NOMO-1 treated with dmso at 0.1 percent for 144 hours (cell line): ENCODE measurements around the gene ROPN1L.
"Not testable (repeated sequence)": the region's sequence is repeated elsewhere in the genome, so short reads cannot be mapped to it uniquely, and the experiment has no call there.

ENCODE experiments used
- DNase-seq: peaks from one replicate; lab custom pipeline; 2025; ENCODE audit not compliant: unreplicated experiment; lab: John Stamatoyannopoulos, UW

ROPN1L gene

GRCh38 chr5:10441083-10441991 is at the start of gene ROPN1L:
ROPN1L (plus strand) TSS chr5:10441879; CDS start chr5:10442168, 289 bp downstream.
- DNase-seq, result peak; percentile 94

- not testable (repeated sequence) for DNase-seq
These were observed 48.9 kb upstream of the ROPN1L start for GRCh38 chr5:10392567-10393328.

DNA sequence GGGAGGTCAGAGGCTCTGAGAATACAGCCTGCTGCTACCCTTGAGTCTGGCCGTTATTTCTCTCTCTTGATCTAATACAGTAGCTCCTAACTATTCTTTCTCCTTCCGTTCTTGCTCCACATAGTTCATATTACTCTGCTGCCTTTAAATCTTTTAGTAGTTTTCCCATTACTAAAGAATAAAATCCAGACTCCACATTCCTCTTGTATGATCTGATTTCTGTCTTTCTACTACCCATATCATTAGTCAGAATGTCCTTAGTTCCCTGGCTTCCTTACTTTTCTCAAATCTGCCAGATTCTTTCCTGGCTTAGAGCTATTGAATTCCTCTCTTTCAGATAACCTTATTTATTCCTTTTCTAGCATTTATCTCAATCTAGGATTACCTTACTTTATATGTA is 48.2 kb upstream of the ROPN1L start:
- no peak for DNase-seq

GRCh38 chr5:10396552-10396951 is 45.1 kb upstream of the ROPN1L start:
- DNase-seq, result no peak

- no peak for DNase-seq
These were observed 41.8 kb upstream of the ROPN1L start for GRCh38 chr5:10399839-10400238.

DNA sequence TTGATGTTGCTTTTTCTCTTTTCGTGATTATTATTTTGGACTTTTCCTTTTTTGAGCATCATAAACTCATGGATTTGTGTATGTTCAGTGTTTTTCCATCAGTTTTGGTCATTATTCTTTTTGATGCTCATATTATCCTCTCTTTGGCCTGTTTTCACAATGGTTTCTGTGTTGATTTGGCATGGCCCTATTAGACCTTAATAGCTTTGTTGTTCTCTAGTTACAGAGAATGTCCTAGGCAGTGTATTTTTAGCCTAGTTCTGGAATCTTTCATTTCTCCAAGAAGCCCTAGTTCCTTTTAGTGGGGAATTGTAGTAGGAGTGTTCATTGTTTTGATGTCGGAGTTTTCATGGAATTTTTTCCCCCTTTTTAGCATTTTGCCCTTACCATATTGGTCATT is 41.3 kb upstream of the ROPN1L start:
- no peak for DNase-seq

DNA sequence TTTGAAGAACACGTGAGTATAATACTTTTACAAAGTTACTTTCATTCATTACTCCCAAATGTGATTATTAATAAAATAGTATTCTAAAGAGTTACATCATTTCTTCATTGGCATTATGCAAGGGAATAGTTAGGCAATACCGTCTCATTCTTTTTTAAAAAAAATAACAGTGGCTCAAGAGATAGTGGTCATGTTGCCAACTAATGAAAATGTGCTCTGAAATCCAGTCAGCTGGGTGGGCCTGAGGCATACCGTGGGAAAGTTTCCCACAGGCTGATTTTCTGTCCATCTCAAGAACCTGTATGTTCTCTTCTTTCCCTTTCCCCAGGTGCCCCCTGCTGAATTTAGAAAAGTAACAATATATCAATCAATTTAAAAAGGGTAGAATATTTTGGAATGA is 40.8 kb upstream of the ROPN1L start:
- no peak for DNase-seq

GRCh38 chr5:10401498-10401897 is 40.2 kb upstream of the ROPN1L start:
- DNase-seq, result no peak

- no peak for DNase-seq
These were observed 37.9 kb upstream of the ROPN1L start for GRCh38 chr5:10403829-10404228.

GRCh38 chr5:10406651-10407050 is 35.0 kb upstream of the ROPN1L start:
- DNase-seq, result peak; percentile 89

- peak; percentile 21 for DNase-seq
These were observed 32.2 kb upstream of the ROPN1L start for GRCh38 chr5:10409504-10409903.

- DNase-seq, result no peak
These were observed 31.0 kb upstream of the ROPN1L start for GRCh38 chr5:10410662-10411061.

DNA sequence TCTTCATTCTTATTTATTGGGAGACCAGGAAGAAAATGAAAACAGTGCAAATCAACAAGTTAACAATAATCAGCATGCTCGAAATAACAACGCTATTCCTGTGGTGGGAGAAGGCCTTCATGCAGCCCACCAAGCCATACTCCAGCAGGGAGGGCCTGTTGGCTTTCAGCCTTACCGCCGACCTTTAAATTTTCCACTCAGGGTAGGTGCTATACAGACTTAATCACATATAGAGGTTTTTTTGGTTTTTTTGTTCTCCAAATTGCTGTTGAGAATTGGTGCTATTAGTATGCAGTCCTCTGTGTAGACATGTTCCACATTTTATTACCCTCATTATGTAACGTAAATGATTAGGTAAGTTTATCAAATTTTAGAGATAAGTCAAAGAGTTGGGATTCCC is 30.3 kb upstream of the ROPN1L start:
- no peak for DNase-seq

GRCh38 chr5:10416868-10417267 is 24.8 kb upstream of the ROPN1L start:
- DNase-seq, result no peak

DNA sequence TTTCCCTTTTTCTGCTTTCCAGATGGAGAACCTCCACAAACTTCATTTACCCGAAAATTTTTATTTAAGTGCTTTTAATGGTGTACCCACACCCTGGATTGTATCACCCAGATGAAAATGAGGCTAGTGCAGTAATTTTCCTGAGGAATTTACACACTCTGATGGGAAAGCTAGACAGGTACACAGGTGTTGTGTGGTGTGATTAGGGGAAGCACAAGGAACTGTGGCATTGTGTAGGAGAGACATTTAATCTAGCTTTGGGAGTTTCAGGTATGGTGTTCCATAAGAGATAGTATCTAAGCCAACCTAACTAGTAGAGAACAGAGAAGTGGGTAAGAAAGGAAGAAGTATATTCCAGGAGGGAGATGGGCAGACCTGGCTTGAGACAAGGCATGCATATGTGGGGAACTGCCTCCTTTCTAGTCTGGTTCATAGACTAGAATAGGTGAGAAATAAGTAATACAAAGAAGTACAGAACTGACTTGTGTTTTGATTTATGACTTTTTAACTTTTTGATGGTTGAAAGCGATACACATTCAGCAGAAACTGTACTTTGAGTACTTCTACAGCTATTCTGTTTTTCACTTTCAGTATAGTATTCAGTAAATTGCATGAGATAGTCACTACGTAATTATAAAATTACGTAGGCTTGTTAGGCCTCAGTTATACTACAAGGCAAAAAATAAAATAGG is 22.9 kb upstream of the ROPN1L start:
- no peak for DNase-seq

DNA sequence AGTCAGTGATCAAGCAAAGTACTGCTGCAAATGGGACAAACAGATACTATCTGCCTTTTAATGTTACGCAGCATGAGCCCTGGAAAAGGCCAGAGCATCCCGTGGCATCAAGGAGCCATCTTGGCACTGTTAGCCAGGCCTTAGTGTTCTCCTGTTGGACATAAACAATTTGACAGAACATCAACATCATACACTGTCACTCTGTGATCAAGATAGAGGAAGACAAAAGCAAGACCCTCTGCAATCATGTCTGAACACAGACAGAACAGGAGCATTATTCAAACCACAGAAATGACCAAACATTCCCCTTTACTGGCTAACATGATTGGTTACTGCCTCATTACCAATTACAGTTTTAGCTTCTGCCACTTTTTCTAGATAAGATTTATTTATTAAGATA is 21.2 kb upstream of the ROPN1L start:
- DNase-seq, result no peak

DNA sequence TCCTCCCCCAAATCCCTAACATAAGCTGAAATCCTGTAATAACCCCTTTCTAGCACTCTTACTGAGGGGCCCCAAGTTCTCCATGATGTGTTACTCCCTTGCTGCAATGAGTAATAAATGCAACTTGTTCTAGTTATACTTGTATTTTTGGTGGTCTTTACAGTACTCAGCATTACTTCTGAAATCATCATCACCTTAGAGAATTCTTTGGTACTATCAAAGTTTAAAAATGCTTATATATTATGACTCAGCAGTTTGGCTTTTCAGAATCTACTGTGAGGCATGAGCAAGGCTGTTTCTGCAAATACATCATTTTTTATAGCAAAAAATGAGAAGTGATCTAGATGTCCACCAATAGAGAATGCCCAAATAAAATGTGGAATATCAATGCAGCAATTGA is 20.7 kb upstream of the ROPN1L start:
- no peak for DNase-seq

- DNase-seq, result peak; percentile 94
These were observed 19.6 kb upstream of the ROPN1L start for GRCh38 chr5:10421896-10422691.

DNA sequence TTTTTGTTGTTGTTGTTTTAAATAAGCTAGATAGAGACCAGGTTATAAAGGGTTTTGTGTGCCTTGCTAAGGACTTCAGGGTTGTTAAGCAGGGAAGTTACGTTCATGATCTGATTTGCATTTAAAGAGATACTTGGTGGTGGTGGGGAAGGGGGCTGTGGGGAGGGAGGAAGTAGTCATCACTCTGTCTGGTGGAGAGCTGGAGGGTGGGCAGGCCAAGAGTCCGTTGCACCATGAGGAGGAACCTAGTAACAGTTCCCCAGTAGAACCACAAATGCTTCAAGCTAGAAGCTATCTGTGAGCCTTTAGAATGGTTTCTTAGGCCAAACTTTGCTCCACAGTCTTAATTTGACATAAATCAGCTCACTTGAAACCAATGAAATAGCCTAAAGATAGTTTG is 18.7 kb upstream of the ROPN1L start:
- peak; percentile 52 for DNase-seq

GRCh38 chr5:10424124-10424731 is 17.5 kb upstream of the ROPN1L start:
- peak; percentile 80 for DNase-seq
